Endometrial microvascular endothelial cells (primary cell): ENCODE results near the gene PDILT. TPM values are rescaled to one million over a fixed set of nuclear protein-coding genes. Genes with fewer than 3 reads are reported as not detected.

ENCODE experiments used
- in situ Hi-C: cut with HindIII; loops from 2 replicates; pipeline ENCODE4 v1.10.0; 2017; ENCODE audit warnings: low sequenced_read_pairs, low pct_unique_long_range_greater_than_20kb; ENCODE audit errors: inconsistent ontology term
- total RNA-seq: library from RNA; depleted of rRNA; stranded (reverse); fragments of >200 nt; gene quantifications from one replicate; pipeline ENCODE4 v1.2.3, GENCODE V29; 2015; ENCODE audit errors: inconsistent ontology term

Gene PDILT
- total RNA-seq, 1 donor from 2014 or later, result not detected

GRCh38 chr16:20410121-20410723 lies 5.7 kb upstream of the PDILT start:
- in situ Hi-C loops, result no loop called here

GRCh38 chr16:20409398-20410120 lies 5.0 kb upstream of the PDILT start, which contains the start of gene ACSM5:
ACSM5 (plus strand) TSS chr16:20409534; CDS start chr16:20411485, 1,951 bp downstream.
- in situ Hi-C loops, result no loop called here

- in situ Hi-C loops, result no loop called here
Measured at GRCh38 chr16:20402651-20403050, 1.9 kb downstream of the PDILT start.

- in situ Hi-C loops, result no loop called here
Measured at GRCh38 chr16:20401475-20402016, 3.0 kb downstream of the PDILT start.

GRCh38 chr16:20401066-20401465 lies 3.5 kb downstream of the PDILT start:
- in situ Hi-C loops, result no loop called here

- in situ Hi-C loops, result no loop called here
Measured at GRCh38 chr16:20399185-20399584, 5.4 kb downstream of the PDILT start.

GRCh38 chr16:20398603-20399002 lies 5.9 kb downstream of the PDILT start:
- in situ Hi-C loops, result no loop called here

- in situ Hi-C loops, result no loop called here
Measured at GRCh38 chr16:20397468-20398074, 7.0 kb downstream of the PDILT start.

GRCh38 chr16:20396846-20397467 lies 7.6 kb downstream of the PDILT start:
- in situ Hi-C loops, result no loop called here

GRCh38 chr16:20395946-20396345 lies 8.6 kb downstream of the PDILT start:
- in situ Hi-C loops, result no loop called here

- in situ Hi-C loops, result no loop called here
Measured at GRCh38 chr16:20393801-20394577, 10.5 kb downstream of the PDILT start.

- in situ Hi-C loops, result no loop called here
Measured at GRCh38 chr16:20391045-20391444, 13.5 kb downstream of the PDILT start.

- in situ Hi-C loops, result no loop called here
Measured at GRCh38 chr16:20388854-20389253, 15.7 kb downstream of the PDILT start.

- in situ Hi-C loops, result no loop called here
Measured at GRCh38 chr16:20387978-20388377, 16.6 kb downstream of the PDILT start.

- in situ Hi-C loops, result no loop called here
Measured at GRCh38 chr16:20385844-20386832, 18.4 kb downstream of the PDILT start.

- in situ Hi-C loops, result no loop called here
Measured at GRCh38 chr16:20383106-20384029, 21.2 kb downstream of the PDILT start.
